H9 (cell line): ENCODE measurements around the gene OR1K1. TPM values are rescaled to one million over a fixed set of nuclear protein-coding genes. Genes with fewer than 3 reads are reported as not detected.

ENCODE experiments used
- DNase-seq: peaks from one replicate; pipeline ENCODE4 v3.0.0-alpha.2; 2017
- H2AFZ ChIP-seq: one replicate; pipeline ENCODE4 v1.6.1; 2013; ENCODE audit warnings: mild to moderate bottlenecking, low read length, control low read depth, moderate library complexity
- H2AK5ac ChIP-seq: 2 replicates; pipeline ENCODE4 v1.6.1; 2013; ENCODE audit warnings: low read length, control low read depth, mixed read lengths; ENCODE audit not compliant: insufficient read length
- H2BK120ac ChIP-seq: one replicate; pipeline ENCODE4 v1.6.1; 2013; ENCODE audit warnings: low read depth, mild to moderate bottlenecking, low read length, control low read depth, inconsistent platforms; ENCODE audit not compliant: poor library complexity, severe bottlenecking
- H2BK12ac ChIP-seq: 2 replicates; pipeline ENCODE4 v1.6.1; 2013; ENCODE audit warnings: low read length, control low read depth, mixed read lengths, low read depth; ENCODE audit not compliant: insufficient read length
- H2BK15ac ChIP-seq: 2 replicates; pipeline ENCODE4 v1.6.1; 2013; ENCODE audit warnings: low read depth, low read length, control low read depth
- H2BK20ac ChIP-seq: one replicate; pipeline ENCODE4 v1.6.1; 2013; ENCODE audit warnings: low read depth, mild to moderate bottlenecking, low read length, control low read depth, inconsistent platforms; ENCODE audit not compliant: poor library complexity, severe bottlenecking
- H2BK5ac ChIP-seq: 2 replicates; pipeline ENCODE4 v1.6.1; 2013; ENCODE audit warnings: low read length, control low read depth, mixed read lengths; ENCODE audit not compliant: insufficient read length
- H3K14ac ChIP-seq: 2 replicates; pipeline ENCODE4 v1.6.1; 2013; ENCODE audit warnings: low read length, control low read depth; ENCODE audit not compliant: insufficient read depth
- H3K18ac ChIP-seq: 2 replicates; pipeline ENCODE4 v1.6.1; 2013; ENCODE audit warnings: low read depth, mild to moderate bottlenecking, mixed read lengths, low read length, control low read depth; ENCODE audit not compliant: insufficient read length
- H3K23ac ChIP-seq: 2 replicates; pipeline ENCODE4 v1.6.1; 2013; ENCODE audit warnings: low read length, control low read depth, mixed read lengths, low read depth; ENCODE audit not compliant: insufficient read length
- H3K23me2 ChIP-seq: 2 replicates; pipeline ENCODE4 v1.6.1; 2013; ENCODE audit warnings: low read depth, mild to moderate bottlenecking, mixed read lengths, low read length, control low read depth; ENCODE audit not compliant: insufficient read length, poor library complexity, severe bottlenecking
- H3K27ac ChIP-seq: 2 replicates; pipeline ENCODE4 v1.5.1; 2013; ENCODE audit warnings: low read length, control low read depth, mixed read lengths, low read depth; ENCODE audit not compliant: insufficient read length
- H3K27me3 ChIP-seq: 2 replicates; pipeline ENCODE4 v1.6.1; 2013; ENCODE audit warnings: low read length, control low read depth, inconsistent platforms; ENCODE audit not compliant: insufficient read depth
- H3K4ac ChIP-seq: 2 replicates; pipeline ENCODE4 v1.6.1; 2013; ENCODE audit warnings: low read depth, mild to moderate bottlenecking, control low read depth, inconsistent platforms, low read length, moderate library complexity
- H3K4me1 ChIP-seq: 2 replicates; pipeline ENCODE4 v1.6.1; 2013; ENCODE audit warnings: low read length, control low read depth, inconsistent platforms; ENCODE audit not compliant: insufficient read depth
- H3K4me2 ChIP-seq: 2 replicates; pipeline ENCODE4 v1.6.1; 2013; ENCODE audit warnings: low read length, control low read depth, mixed read lengths; ENCODE audit not compliant: insufficient read length, insufficient read depth
- H3K56ac ChIP-seq: 2 replicates; pipeline ENCODE4 v1.6.1; 2013; ENCODE audit warnings: low read depth, mild to moderate bottlenecking, mixed read lengths, low read length, control low read depth; ENCODE audit not compliant: insufficient read length
- H3K79me1 ChIP-seq: 2 replicates; pipeline ENCODE4 v1.6.1; 2013; ENCODE audit warnings: low read depth, mild to moderate bottlenecking, moderate library complexity, low read length, control low read depth, inconsistent platforms; ENCODE audit not compliant: insufficient read depth, poor library complexity, severe bottlenecking
- H3K79me2 ChIP-seq: 2 replicates; pipeline ENCODE4 v1.6.1; 2013; ENCODE audit warnings: low read length, control low read depth, inconsistent platforms; ENCODE audit not compliant: insufficient read depth
- H3K9ac ChIP-seq: 2 replicates; pipeline ENCODE4 v1.6.1; 2013; ENCODE audit warnings: low read length, control low read depth, mixed read lengths; ENCODE audit not compliant: insufficient read length; ENCODE audit errors: extremely low read depth
- H3K9me3 ChIP-seq: one replicate; pipeline ENCODE4 v1.6.1; 2013; ENCODE audit warnings: low read depth, low read length, inconsistent platforms; ENCODE audit not compliant: control insufficient read depth
- H3T11ph ChIP-seq: one replicate; pipeline ENCODE4 v1.6.1; 2013; ENCODE audit warnings: mild to moderate bottlenecking, low read length, control low read depth, inconsistent platforms
- H4K20me1 ChIP-seq: one replicate; pipeline ENCODE4 v1.6.1; 2013; ENCODE audit not compliant: control insufficient read depth, insufficient read length, insufficient read depth
- H4K5ac ChIP-seq: 2 replicates; pipeline ENCODE4 v1.6.1; 2013; ENCODE audit warnings: low read depth, mild to moderate bottlenecking, mixed read lengths, low read length, control low read depth; ENCODE audit not compliant: insufficient read length
- H4K8ac ChIP-seq: replicated peaks from 2 replicates; pipeline ENCODE4 v1.6.1; 2013; ENCODE audit warnings: low read length, control low read depth, mixed read lengths, low read depth; ENCODE audit not compliant: insufficient read length
- H4K91ac ChIP-seq: 2 replicates; pipeline ENCODE4 v1.6.1; 2013; ENCODE audit warnings: low read depth, mild to moderate bottlenecking, moderate library complexity, mixed read lengths, low read length, control low read depth; ENCODE audit not compliant: insufficient read length
- H3K27ac Mint-ChIP-seq, 3 experiments: 2 replicates in 2 of 3; 3 replicates in 1 of 3; pipeline ENCODE4 v1.8.0; 2020 to 2021; ENCODE audit warnings: mixed read lengths in 3 of 3, mild to moderate bottlenecking in 1 of 3, moderate library complexity in 1 of 3
- H3K27me3 Mint-ChIP-seq: 2 replicates; pipeline ENCODE4 v1.8.0; 2021; ENCODE audit warnings: low read depth, mild to moderate bottlenecking, moderate library complexity, mixed read lengths
- H3K36me3 Mint-ChIP-seq, 3 experiments: 2 replicates in 2 of 3; 3 replicates in 1 of 3; pipeline ENCODE4 v1.8.0; 2020 to 2021; ENCODE audit warnings: low read depth in 3 of 3, mixed read lengths in 3 of 3; ENCODE audit not compliant: insufficient read depth in 1 of 3
- H3K4me1 Mint-ChIP-seq, 2 experiments: 2 replicates each; pipeline ENCODE4 v1.8.0; 2020; ENCODE audit warnings: mixed read lengths in 2 of 2
- H3K4me3 Mint-ChIP-seq, 2 experiments: 2 replicates in 1 of 2; 3 replicates in 1 of 2; pipeline ENCODE4 v1.8.0; 2020 to 2021; ENCODE audit warnings: mild to moderate bottlenecking in 2 of 2, mixed read lengths in 2 of 2, moderate library complexity in 1 of 2
- H3K9me3 Mint-ChIP-seq, 2 experiments: 2 replicates in 1 of 2; 3 replicates in 1 of 2; pipeline ENCODE4 v1.8.0; 2020; ENCODE audit warnings: mild to moderate bottlenecking in 2 of 2, mixed read lengths in 2 of 2, moderate library complexity in 1 of 2
- CTCF ChIP-seq: fragments of 200-600 bp; sonication (generic); conservative IDR thresholded peaks from 3 replicates; pipeline ENCODE4 v1.8.0; 2021; ENCODE audit warnings: antibody characterized with exemption, mild to moderate bottlenecking
- WGBS: extraction: QIAGEN DNeasy Blood & Tissue Kit; methylation state at CpG from one replicate; pipeline ENCODE4 v1.1.7; 2013; ENCODE audit warnings: missing lambda C conversion rate, low lambda C conversion rate, mixed read lengths; ENCODE audit not compliant: insufficient read length; ENCODE audit errors: extremely low coverage; 5-methylcytosine and 5-hydroxymethylcytosine counted together
- total RNA-seq: library from RNA; stranded (reverse); gene quantifications from 2 replicates; pipeline ENCODE4 v1.2.1, GENCODE V29; 2021

The OR1K1 gene
- total RNA-seq, 1 experiment from 2014 or later: not detected

GRCh38 chr9:122841501-122841900, 41.6 kb downstream of the OR1K1 start:
- peaks cover 5% of the 10 kb centered on the region; the same call in 1 of the 2 replicates for H3K27me3 Mint-ChIP-seq
- H3K18ac ChIP-seq: no peak overlapping the region
- no peak for TF ChIP-seq CTCF

More at GRCh38 chr9:122841501-122841900, 41.6 kb downstream of the OR1K1 start:
- H3K56ac ChIP-seq: no peak overlapping the region
- H3K23ac ChIP-seq: no peak overlapping the region
- H2BK20ac ChIP-seq: no peak overlapping the region
- H3K79me1 ChIP-seq: no peaks in the 10 kb centered on the region
- no peaks in the 10 kb centered on the region for H4K20me1 ChIP-seq
- no peak overlapping the region for H2BK15ac ChIP-seq
- H4K8ac ChIP-seq: no peak overlapping the region
- H3K27ac ChIP-seq: no peak overlapping the region
- no peak overlapping the region for H3K4me2 ChIP-seq
- H3K23me2 ChIP-seq: no peaks in the 10 kb centered on the region
- DNase-seq: no peak
- no peak overlapping the region for H2BK120ac ChIP-seq
- Mint-ChIP-seq H3K36me3 (peaks cover 2 to 10% (median 9%) of the 10 kb centered on the region in 3 experiments; a peak in 5 of 7 replicates), H3K4me3 (no peak overlapping the region), H3K27ac (no peak overlapping the region), H3K9me3 (peaks cover 0 to 3% of the 10 kb centered on the region in 2 experiments; a peak in 2 of 5 replicates), H3K4me1 (no peaks in the 10 kb centered on the region)
- no peaks in the 10 kb centered on the region for H3K79me2 ChIP-seq
- H3T11ph ChIP-seq: no peak overlapping the region
- no peak overlapping the region for H4K91ac ChIP-seq
- no peak overlapping the region for H3K9ac ChIP-seq
- no peak overlapping the region for H2BK12ac ChIP-seq
- no peak overlapping the region for H4K5ac ChIP-seq
- H3K27me3 ChIP-seq: no peaks in the 10 kb centered on the region
- no peak overlapping the region for H2BK5ac ChIP-seq
- no peak overlapping the region for H2AK5ac ChIP-seq
- no CpG with 5 or more reads among the region's 4 CpGs for WGBS
- H3K4me1 ChIP-seq: no peaks in the 10 kb centered on the region
- no peak overlapping the region for H3K14ac ChIP-seq
- H3K9me3 ChIP-seq: no peaks in the 10 kb centered on the region
- H2AFZ ChIP-seq: no peak overlapping the region
- H3K4ac ChIP-seq: no peak overlapping the region
